ENCODE results near the gene SMARCD1.

DNA sequence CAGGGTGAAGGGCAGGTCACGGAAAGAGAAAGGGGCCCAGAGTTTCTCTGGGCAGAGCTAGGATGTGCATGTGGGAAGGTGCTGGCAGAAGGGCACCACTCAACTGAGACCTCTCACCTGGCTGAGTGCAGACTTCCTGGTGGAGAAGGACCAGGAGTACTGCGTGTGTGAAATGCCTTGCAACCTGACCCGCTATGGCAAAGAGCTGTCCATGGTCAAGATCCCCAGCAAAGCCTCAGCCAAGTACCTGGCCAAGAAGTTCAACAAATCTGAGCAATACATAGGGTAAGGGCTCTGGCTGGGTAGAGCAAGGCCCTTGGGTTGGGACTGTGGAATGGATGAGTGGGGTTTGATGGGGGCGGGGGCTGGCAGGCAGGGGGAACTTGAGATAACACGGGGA, 5.4 kb upstream of the SMARCD1 start:
- TF ChIP-seq POLR2A (IDR thresholded peaks at IDR 0.05): no peak
- TF ChIP-seq, protein P1, sequence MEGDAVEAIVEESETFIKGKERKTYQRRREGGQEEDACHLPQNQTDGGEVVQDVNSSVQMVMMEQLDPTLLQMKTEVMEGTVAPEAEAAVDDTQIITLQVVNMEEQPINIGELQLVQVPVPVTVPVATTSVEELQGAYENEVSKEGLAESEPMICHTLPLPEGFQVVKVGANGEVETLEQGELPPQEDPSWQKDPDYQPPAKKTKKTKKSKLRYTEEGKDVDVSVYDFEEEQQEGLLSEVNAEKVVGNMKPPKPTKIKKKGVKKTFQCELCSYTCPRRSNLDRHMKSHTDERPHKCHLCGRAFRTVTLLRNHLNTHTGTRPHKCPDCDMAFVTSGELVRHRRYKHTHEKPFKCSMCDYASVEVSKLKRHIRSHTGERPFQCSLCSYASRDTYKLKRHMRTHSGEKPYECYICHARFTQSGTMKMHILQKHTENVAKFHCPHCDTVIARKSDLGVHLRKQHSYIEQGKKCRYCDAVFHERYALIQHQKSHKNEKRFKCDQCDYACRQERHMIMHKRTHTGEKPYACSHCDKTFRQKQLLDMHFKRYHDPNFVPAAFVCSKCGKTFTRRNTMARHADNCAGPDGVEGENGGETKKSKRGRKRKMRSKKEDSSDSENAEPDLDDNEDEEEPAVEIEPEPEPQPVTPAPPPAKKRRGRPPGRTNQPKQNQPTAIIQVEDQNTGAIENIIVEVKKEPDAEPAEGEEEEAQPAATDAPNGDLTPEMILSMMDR (IDR thresholded peaks at IDR 0.05): no peak
